GM10266 (cell line): ENCODE measurements around the gene ZG16B.

Source experiments
- DNase-seq: peaks from one replicate; pipeline ENCODE4 v3.0.0; 2012; ENCODE audit errors: extremely low spot score
- CTCF ChIP-seq: IDR thresholded peaks from 2 replicates; pipeline ENCODE4 v1.5.1; 2012; ENCODE audit warnings: mild to moderate bottlenecking, low read depth; ENCODE audit not compliant: control insufficient read depth, insufficient read depth; ENCODE audit errors: missing control alignments

ZG16B gene

GRCh38 chr16:2795395-2796143 is 34.5 kb upstream of the ZG16B start:
- no peak for TF ChIP-seq CTCF
- DNase-seq: no peak

GRCh38 chr16:2798723-2799204 is 31.3 kb upstream of the ZG16B start:
- DNase-seq: no peak
- no peak for TF ChIP-seq CTCF

GRCh38 chr16:2799205-2799858 is 30.8 kb upstream of the ZG16B start:
- no peak for TF ChIP-seq CTCF
- no peak for DNase-seq

- TF ChIP-seq CTCF: no peak
- no peak for DNase-seq
Measured at GRCh38 chr16:2799859-2800226, 30.3 kb upstream of the ZG16B start.

- no peak for TF ChIP-seq CTCF
- no peak for DNase-seq
Measured at GRCh38 chr16:2803545-2804195, 26.4 kb upstream of the ZG16B start.

- DNase-seq: no peak
- no peak for TF ChIP-seq CTCF
Measured at GRCh38 chr16:2804728-2805127, 25.4 kb upstream of the ZG16B start.

- TF ChIP-seq CTCF: no peak
- no peak for DNase-seq
Measured at GRCh38 chr16:2806286-2806685, 23.8 kb upstream of the ZG16B start.
